ENCODE measurements around the gene HHLA2.

GRCh38 chr3:108289159-108289558, 7.2 kb upstream of the HHLA2 start:
- TF ChIP-seq EZH2 (IDR thresholded peaks at IDR 0.05; ENCODE audit: low read depth, low read length, severe bottlenecking): no peak
- no peak for TF ChIP-seq PHF8 (conservative IDR thresholded peaks at IDR 0.05; ENCODE audit: low read depth, low read length)
- TF ChIP-seq POLR2AphosphoS5 (IDR thresholded peaks at IDR 0.05; ENCODE audit: low read depth, low read length): no peak
- TF ChIP-seq POLR2A (IDR thresholded peaks at IDR 0.05; ENCODE audit: control extremely low read depth in 1 of 2, low read depth in 2 of 2, low read length in 2 of 2): no peak
- no peak for TF ChIP-seq RFX5 (IDR thresholded peaks at IDR 0.05; ENCODE audit: borderline replicate concordance, low read depth, low read length)
